Measurements from ENCODE around the gene CACFD1.

The CACFD1 gene

DNA sequence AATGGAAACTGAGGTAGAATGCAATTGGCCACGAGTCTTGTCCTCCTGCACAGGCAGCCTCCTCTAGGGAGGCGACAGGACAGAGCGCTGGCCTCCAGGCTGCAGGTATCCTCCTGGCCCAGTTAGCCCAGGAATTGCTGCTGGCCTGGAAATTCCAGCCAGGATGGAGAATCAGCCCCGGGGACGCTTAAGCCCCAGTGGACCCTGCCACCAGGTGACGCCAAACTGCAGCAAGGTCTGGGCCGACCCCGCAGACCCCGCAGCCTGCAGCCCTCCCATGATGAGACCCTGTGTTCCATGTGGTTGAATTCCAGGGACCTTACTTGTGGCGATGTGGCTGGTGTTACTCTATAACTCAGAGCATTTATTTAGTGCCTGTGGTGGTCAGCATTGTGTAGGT is 7.3 kb downstream of the CACFD1 start:
- Histone ChIP-seq H3K27me3 (ENCODE audit: insufficient read depth, low read length, poor library complexity) (no peaks in the 10 kb centered on the region), H3K9ac (ENCODE audit: low read depth, low read length) (no peak overlapping the region), H3K27ac (ENCODE audit: low read length) (no peak overlapping the region), H3K79me2 (ENCODE audit: insufficient read depth, low read length) (no peaks in the 10 kb centered on the region), H4K20me1 (ENCODE audit: insufficient read depth, low read length) (peaks cover 4% of the 10 kb centered on the region; the same call in 1 of the 2 replicates), H3K36me3 (ENCODE audit: insufficient read depth, low read length) (peaks cover 4% of the 10 kb centered on the region; the same call in 1 of the 2 replicates), H3K4me3 (ENCODE audit: low read depth in 1 of 2, low read length in 2 of 2) (no peak overlapping the region), H3K4me2 (ENCODE audit: insufficient read depth, low read length) (no peak overlapping the region), H3K9me3 (ENCODE audit: insufficient read depth, low read length, severe bottlenecking) (no peaks in the 10 kb centered on the region), H3K4me1 (ENCODE audit: insufficient read depth, low read length) (no peaks in the 10 kb centered on the region), H2AFZ (ENCODE audit: low read depth, low read length) (no peak overlapping the region)
- no peak for TF ChIP-seq EZH2 (IDR thresholded peaks at IDR 0.05; ENCODE audit: borderline replicate concordance, low read depth, low read length, severe bottlenecking)
- TF ChIP-seq, protein P1, sequence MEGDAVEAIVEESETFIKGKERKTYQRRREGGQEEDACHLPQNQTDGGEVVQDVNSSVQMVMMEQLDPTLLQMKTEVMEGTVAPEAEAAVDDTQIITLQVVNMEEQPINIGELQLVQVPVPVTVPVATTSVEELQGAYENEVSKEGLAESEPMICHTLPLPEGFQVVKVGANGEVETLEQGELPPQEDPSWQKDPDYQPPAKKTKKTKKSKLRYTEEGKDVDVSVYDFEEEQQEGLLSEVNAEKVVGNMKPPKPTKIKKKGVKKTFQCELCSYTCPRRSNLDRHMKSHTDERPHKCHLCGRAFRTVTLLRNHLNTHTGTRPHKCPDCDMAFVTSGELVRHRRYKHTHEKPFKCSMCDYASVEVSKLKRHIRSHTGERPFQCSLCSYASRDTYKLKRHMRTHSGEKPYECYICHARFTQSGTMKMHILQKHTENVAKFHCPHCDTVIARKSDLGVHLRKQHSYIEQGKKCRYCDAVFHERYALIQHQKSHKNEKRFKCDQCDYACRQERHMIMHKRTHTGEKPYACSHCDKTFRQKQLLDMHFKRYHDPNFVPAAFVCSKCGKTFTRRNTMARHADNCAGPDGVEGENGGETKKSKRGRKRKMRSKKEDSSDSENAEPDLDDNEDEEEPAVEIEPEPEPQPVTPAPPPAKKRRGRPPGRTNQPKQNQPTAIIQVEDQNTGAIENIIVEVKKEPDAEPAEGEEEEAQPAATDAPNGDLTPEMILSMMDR (IDR thresholded peaks at IDR 0.05; ENCODE audit: borderline replicate concordance, extremely low read depth, low read length, poor library complexity, severe bottlenecking): no peak
- DNase-seq (no peak), ATAC-seq (ENCODE audit: insufficient read depth, low read depth) (no peak)

DNA sequence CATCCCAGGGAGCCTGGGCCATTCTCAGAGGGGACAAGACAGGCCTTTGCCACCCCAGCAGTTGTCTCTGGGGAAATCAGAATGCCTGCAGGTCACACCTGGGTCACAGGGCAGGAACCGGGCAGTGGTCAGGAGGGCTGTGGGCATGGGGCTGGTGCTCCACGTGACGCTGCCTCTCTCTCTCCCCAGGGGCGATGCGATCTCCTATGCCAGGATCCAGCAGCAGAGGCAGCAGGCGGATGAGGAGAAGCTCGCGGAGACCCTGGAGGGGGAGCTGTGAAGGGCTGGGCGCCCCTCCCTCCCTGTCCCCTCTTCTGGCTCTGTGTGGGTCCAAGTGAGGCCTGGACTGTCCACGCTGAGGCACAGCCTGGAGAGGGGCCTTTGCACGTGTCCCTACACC is 8.6 kb downstream of the CACFD1 start:
- H4K20me1 ChIP-seq (ENCODE audit: insufficient read depth, low read length): peaks cover 4% of the 10 kb centered on the region; the same call in 1 of the 2 replicates
- H3K27me3 ChIP-seq (ENCODE audit: insufficient read depth, low read length, poor library complexity): no peaks in the 10 kb centered on the region
- H3K79me2 ChIP-seq (ENCODE audit: insufficient read depth, low read length): no peaks in the 10 kb centered on the region
- H3K36me3 ChIP-seq (ENCODE audit: insufficient read depth, low read length): peaks cover 6% of the 10 kb centered on the region; the same call in 1 of the 2 replicates
- H2AFZ ChIP-seq (ENCODE audit: low read depth, low read length): no peak overlapping the region
- H3K4me1 ChIP-seq (ENCODE audit: insufficient read depth, low read length): no peaks in the 10 kb centered on the region
- H3K4me2 ChIP-seq (ENCODE audit: insufficient read depth, low read length): no peak overlapping the region
- TF ChIP-seq, protein P1 (IDR thresholded peaks at IDR 0.05; ENCODE audit: borderline replicate concordance, extremely low read depth, low read length, poor library complexity, severe bottlenecking): no peak
- TF ChIP-seq EZH2 (IDR thresholded peaks at IDR 0.05; ENCODE audit: borderline replicate concordance, low read depth, low read length, severe bottlenecking): no peak
- H3K9me3 ChIP-seq (ENCODE audit: insufficient read depth, low read length, severe bottlenecking): no peaks in the 10 kb centered on the region
- no peak overlapping the region for H3K4me3 ChIP-seq (ENCODE audit: low read depth in 1 of 2, low read length in 2 of 2)
- no peak overlapping the region for H3K27ac ChIP-seq (ENCODE audit: low read length)
- no peak overlapping the region for H3K9ac ChIP-seq (ENCODE audit: low read depth, low read length)
- DNase-seq (no peak), ATAC-seq (ENCODE audit: insufficient read depth, low read depth) (0 out of 3 replicates have a peak, but pooled peaks have one; percentile 2)

DNA sequence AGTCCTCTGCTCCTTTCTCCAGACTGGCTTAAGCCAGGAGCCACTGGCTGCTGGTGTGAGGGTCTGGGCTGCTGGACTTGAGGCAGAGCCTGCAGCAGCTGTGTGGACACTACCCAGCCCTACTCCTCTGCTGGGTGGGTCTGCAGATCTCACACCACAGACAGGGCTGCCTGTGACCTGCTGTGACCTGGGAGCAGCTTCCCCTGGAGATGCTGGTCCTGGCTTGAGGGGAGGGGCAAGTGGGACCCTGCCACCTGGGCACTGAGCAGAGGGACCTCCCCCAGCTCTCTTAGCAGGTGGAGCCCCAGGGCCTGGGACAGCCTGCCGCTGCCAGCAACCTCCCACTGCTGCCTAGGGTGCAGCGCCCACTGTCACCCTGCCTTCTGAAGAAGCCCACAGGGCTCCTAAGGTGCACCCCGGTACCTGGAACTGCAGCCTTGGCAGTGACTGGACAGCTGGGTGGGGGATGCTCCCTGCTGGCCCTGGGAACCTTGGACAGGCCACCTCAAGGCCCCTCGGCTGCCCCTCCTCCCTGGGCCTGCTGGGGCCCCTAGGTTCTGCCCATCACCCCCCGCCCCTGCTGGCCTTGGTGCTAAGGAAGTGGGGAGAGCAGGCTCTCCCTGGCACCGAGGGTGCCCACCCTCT is 9.1 kb downstream of the CACFD1 start:
- Histone ChIP-seq H3K36me3 (ENCODE audit: insufficient read depth, low read length) (peaks cover 11% of the 10 kb centered on the region), H3K4me1 (ENCODE audit: insufficient read depth, low read length) (no peaks in the 10 kb centered on the region), H2AFZ (ENCODE audit: low read depth, low read length) (no peak overlapping the region), H3K27me3 (ENCODE audit: insufficient read depth, low read length, poor library complexity) (no peaks in the 10 kb centered on the region), H3K79me2 (ENCODE audit: insufficient read depth, low read length) (no peaks in the 10 kb centered on the region), H3K9ac (ENCODE audit: low read depth, low read length) (no peak overlapping the region), H3K4me3 (ENCODE audit: low read depth in 1 of 2, low read length in 2 of 2) (no peak overlapping the region), H4K20me1 (ENCODE audit: insufficient read depth, low read length) (peaks cover 4% of the 10 kb centered on the region; the same call in 1 of the 2 replicates), H3K27ac (ENCODE audit: low read length) (no peak overlapping the region), H3K9me3 (ENCODE audit: insufficient read depth, low read length, severe bottlenecking) (no peaks in the 10 kb centered on the region), H3K4me2 (ENCODE audit: insufficient read depth, low read length) (no peak overlapping the region)
- ATAC-seq (ENCODE audit: insufficient read depth, low read depth) (peak; percentile 18; the same call in 2 of the 3 replicates), DNase-seq (no peak)
- no peak for TF ChIP-seq EZH2 (IDR thresholded peaks at IDR 0.05; ENCODE audit: borderline replicate concordance, low read depth, low read length, severe bottlenecking)
- TF ChIP-seq, protein P1 (IDR thresholded peaks at IDR 0.05; ENCODE audit: borderline replicate concordance, extremely low read depth, low read length, poor library complexity, severe bottlenecking): no peak
